NCI-H2081 treated with DMSO at 0.1 percent for 48 hours (cell line): ENCODE data around the gene AGMO.
"Not testable (repeated sequence)": the region's sequence is repeated elsewhere in the genome, so short reads cannot be mapped to it uniquely, and the experiment has no call there.

Experiments used
- DNase-seq: peaks from one replicate; lab custom pipeline; 2025; lab: John Stamatoyannopoulos, UW

AGMO gene

GRCh38 chr7:15315678-15316077 lies 246.1 kb downstream of the AGMO start:
- DNase-seq, result no peak

- DNase-seq, result no peak
These were observed 246.9 kb downstream of the AGMO start for GRCh38 chr7:15314922-15315321.

DNA sequence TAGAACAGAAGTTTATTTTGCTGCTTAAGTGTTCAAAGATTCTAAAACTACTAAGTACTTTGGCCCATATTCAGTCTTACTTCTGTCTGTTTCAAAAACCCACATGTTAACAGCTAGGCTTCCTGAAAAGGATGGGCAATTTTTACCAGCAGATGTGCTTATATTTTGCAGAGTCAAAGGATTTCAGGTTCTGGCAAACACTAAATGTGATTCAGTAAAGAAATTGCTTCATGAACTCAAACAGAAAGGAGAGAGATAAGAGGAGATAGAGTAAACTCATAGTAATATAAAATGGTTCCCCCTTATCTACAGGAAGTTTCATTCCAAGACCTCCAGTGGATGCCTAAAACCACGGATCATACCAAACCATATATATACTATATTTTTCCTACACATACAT lies 248.5 kb downstream of the AGMO start:
- no peak for DNase-seq

- DNase-seq, result no peak
These were observed 251.9 kb downstream of the AGMO start for GRCh38 chr7:15309872-15310271.

DNA sequence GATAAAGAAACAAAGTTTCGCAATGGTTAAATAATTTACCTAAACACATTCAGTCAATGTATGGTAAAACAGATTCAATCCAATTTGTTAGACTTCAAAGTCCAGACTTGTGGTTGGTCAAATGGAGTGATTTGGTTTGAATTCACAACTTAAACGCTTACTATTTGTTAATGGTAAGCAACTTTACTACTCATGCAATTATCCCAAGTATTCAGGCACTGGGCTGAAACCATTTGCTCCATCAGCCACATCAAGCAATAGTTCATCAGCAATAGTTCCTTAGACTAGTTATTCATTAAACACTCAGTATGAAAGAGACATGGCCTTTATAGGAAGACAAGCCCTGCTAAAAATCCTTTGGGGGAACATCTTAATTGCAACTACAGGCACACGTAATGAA lies 253.0 kb downstream of the AGMO start:
- no peak for DNase-seq

DNA sequence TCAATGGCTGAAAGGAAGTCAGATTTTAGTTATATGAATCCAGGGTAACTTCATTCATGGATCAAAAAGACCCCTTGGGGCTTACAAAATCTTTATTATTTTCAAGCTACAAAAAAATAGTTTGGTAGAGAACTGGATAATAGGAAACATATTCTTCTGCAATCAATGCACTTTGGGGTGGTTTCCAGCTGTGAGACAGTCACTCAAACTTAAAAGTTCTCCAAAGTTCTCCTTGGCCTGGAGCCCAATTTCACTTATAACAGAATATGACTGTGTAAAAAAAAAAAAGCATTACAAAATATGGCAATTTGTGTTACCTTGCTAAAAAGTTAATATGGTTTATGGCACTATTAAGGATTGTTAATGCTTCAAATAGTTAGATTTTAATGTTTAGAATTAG lies 255.5 kb downstream of the AGMO start:
- no peak for DNase-seq

GRCh38 chr7:15305002-15305600 lies 256.7 kb downstream of the AGMO start:
- DNase-seq, result no peak

- DNase-seq, result no peak
These were observed 258.5 kb downstream of the AGMO start for GRCh38 chr7:15303357-15303756.

GRCh38 chr7:15300986-15301385 lies 260.8 kb downstream of the AGMO start:
- DNase-seq, result not testable (repeated sequence)

DNA sequence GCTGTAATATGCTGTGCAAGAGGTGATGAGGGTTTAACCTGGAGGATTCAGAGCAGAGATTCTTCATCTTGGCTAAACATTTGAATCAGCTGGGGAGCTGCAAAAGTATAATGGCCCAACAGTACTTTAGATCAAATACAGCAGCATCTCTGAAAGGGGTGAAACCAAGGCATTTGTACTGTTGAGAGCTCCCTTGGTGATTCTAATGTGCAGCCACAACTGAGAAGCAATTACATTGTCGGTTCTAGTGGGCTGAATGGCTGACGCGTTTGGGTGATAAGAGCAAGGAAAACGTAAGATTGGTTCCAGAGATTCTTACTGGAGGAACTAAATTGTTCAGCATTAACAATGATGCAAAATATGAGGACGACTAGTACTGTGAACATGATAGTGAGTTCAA lies 269.7 kb downstream of the AGMO start:
- no peak for DNase-seq

GRCh38 chr7:15291699-15292098 lies 270.1 kb downstream of the AGMO start:
- DNase-seq, result no peak

DNA sequence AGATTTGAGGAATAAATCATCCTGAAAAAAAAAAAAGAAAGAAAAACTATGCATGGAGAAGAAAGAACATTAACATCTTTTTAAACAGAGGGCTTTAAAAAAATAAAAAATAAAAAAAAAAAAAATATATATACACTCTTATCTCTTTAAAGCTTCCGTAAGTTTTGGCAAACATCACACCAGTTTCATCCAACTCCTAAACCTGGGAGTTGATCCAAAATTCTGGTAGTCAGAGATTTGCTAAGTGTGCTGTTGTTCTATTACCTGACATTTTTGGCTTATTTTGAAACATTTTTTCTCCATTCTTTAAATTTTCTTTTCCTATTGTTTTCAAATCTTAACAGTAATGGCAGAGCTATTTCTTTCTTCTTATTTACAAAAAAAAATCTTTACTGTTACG lies 273.1 kb downstream of the AGMO start:
- no peak for DNase-seq

DNA sequence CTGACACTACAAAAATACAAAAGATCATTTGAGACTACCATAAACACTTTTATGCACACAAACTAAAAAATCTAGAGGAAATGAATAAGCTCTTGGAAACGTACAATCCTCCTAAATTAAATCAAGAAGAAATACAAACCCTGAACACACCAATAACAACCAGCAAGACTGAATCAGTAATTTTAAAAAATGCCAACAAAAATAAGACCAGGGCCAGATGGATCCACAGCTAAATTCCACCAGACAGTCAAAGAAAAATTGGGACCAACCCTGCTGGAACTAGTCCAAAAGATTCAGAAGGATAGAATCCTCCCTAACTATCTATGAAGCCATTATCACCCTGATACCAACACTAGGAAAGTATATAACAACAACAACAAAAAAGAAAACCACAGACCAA lies 277.4 kb downstream of the AGMO start:
- no peak for DNase-seq

DNA sequence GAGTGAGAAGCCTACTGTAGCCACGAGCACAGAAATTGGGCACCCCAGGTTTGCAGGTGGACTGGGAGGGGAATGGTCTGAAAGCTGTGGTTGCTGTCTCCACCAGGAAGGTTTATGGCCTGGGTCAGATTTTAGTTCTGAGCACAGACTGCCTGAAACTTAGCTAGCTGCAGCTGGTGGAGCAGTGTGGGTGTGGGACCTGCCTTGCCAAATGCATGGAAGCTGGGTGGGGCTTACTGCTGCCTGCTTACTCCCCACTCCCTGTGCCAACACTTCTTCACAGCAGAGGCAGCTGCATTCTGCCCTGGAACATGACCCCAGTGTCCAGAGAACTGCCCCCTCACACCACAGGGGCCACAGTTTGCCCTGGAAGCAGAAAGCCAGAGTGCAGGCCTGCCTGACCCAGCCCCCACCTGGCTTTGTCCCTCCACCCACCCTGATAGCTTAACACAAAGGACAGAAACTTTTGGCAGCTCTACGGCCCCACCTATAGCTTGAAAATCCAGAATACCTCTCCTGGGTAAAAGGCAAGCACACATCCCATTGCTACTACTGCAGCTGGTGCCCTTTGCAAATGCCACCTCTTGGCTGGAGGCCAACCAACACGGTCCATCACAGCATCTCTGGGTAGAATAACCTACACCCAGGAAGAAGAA lies 281.6 kb downstream of the AGMO start:
- DNase-seq, result no peak

GRCh38 chr7:15279640-15280039 lies 282.2 kb downstream of the AGMO start:
- DNase-seq, result no peak

- DNase-seq, result no peak
These were observed 304.1 kb downstream of the AGMO start for GRCh38 chr7:15257689-15258088.

DNA sequence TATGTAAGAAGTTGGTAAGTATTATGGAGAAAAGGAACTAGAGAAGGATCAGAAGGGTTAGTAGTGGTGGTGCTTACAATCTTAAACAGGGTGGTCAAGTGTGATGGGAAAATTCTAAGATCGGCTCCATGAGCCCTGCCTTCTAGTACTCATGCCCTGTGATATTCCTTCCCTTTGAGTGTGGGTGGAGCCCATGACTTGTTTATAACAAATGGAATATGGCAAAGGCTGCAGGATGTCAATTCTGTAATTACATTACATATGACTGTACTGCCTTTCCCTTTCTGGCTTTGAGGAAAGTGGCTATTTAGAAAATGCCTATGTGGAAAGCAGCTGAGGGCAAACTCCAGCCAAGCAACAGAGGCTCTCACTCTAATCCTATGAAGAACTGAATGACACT lies 309.6 kb downstream of the AGMO start:
- no peak for DNase-seq

GRCh38 chr7:15248514-15248913 lies 313.3 kb downstream of the AGMO start:
- no peak for DNase-seq

DNA sequence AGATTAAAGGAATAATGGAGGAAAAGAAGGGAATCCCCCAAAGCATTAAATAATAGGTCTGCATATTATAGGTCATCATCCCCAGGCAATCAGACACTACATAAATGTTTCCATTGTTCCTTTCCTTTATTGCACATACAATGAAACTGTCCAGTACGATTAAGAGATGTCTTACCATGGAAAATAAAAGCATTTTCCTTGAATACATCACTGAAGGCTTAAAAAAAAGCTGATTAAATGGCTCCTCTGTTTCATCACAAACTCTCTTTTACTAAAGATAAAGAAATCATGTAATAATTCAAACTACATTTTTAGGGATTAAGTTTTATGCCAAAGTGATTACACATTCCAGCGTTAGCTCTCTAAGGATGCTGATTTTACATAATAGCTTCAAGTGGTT lies 316.0 kb downstream of the AGMO start:
- no peak for DNase-seq

- no peak for DNase-seq
These were observed 322.0 kb downstream of the AGMO start for GRCh38 chr7:15239801-15240200.

DNA sequence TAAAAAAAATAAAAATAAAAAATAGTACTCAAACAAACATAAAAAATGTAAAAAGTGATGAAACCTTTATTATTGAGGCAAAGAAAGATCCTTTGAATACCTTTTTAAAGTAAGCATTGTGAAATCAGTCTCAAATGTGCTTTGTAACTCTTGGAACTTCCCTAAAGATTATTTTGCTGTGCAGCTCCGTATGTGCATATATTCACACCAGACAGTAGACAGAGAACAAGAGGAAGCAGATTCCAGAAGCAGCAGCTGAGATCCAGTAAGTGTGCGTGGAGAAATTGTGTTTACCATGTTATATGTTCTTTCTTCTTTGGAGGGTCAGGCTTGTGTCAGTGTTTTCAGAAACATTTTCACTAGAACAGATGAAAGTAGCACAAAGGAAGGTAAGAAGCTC lies 324.9 kb downstream of the AGMO start:
- no peak for DNase-seq

- DNase-seq, result no peak
These were observed 327.4 kb downstream of the AGMO start for GRCh38 chr7:15234431-15234830.

DNA sequence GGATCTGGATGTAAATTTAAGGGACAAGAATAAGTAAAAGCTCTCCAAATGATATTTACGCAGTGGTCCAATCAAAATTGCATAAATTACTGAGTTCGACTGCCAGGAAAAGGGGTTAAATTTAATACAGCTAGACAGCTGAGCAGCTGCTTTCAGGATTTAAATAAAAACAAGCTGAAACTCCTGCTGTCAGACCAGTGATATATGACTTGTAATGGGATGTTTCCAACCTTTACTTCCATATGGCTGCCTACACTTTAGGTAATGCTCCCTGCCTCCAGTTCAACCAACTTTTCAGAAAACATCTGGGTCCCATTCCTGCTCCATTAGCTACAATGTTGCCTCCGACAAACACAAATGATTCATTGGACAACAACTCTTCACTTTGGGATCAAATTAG lies 333.0 kb downstream of the AGMO start:
- DNase-seq, result peak; percentile 80

GRCh38 chr7:15225981-15226380 lies 335.8 kb downstream of the AGMO start:
- DNase-seq, result no peak
